Measurements from ENCODE around the gene NDUFV1. TPM values are rescaled to one million over a fixed set of nuclear protein-coding genes. Genes with fewer than 3 reads are reported as not detected.

The NDUFV1 gene
- total and polyA plus RNA-seq, 9 of the 15 experiments (the other 6 are each of a cell fraction or from before 2014, with no cell fraction given), result 10.8 to 423 (median 209) TPM

GRCh38 chr11:67605231-67606011 lies 1.3 kb upstream of the NDUFV1 start (continued):
- TF ChIP-seq CHD7 (IDR thresholded peaks at IDR 0.05; ENCODE audit: low read depth, low read length), result no peak
- no peak for TF ChIP-seq CBFB (CRISPR knock-in tag; IDR thresholded peaks at IDR 0.05)
- no peak; the same call in 1 of the 2 replicates for TF ChIP-seq SMARCE1 (IDR thresholded peaks at IDR 0.05)
- peak; percentile 68; the same call in 1 of the 2 replicates for TF ChIP-seq TAL1 (IDR thresholded peaks at IDR 0.05)
- TF ChIP-seq L3MBTL2 (IDR thresholded peaks at IDR 0.05), result peak; percentile 81
- TF ChIP-seq, protein P1, sequence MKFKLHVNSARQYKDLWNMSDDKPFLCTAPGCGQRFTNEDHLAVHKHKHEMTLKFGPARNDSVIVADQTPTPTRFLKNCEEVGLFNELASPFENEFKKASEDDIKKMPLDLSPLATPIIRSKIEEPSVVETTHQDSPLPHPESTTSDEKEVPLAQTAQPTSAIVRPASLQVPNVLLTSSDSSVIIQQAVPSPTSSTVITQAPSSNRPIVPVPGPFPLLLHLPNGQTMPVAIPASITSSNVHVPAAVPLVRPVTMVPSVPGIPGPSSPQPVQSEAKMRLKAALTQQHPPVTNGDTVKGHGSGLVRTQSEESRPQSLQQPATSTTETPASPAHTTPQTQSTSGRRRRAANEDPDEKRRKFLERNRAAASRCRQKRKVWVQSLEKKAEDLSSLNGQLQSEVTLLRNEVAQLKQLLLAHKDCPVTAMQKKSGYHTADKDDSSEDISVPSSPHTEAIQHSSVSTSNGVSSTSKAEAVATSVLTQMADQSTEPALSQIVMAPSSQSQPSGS (CRISPR knock-in tag; IDR thresholded peaks at IDR 0.05), result no peak
- TF ChIP-seq TRIM24 (IDR thresholded peaks at IDR 0.05), result peak in 1 of 2 experiments; percentile 57; a peak in 2 of 4 replicates
- peak; percentile 50; the same call in 1 of the 2 replicates for TF ChIP-seq MTA3 (IDR thresholded peaks at IDR 0.05; ENCODE audit: borderline replicate concordance)
- TF ChIP-seq, protein P2, sequence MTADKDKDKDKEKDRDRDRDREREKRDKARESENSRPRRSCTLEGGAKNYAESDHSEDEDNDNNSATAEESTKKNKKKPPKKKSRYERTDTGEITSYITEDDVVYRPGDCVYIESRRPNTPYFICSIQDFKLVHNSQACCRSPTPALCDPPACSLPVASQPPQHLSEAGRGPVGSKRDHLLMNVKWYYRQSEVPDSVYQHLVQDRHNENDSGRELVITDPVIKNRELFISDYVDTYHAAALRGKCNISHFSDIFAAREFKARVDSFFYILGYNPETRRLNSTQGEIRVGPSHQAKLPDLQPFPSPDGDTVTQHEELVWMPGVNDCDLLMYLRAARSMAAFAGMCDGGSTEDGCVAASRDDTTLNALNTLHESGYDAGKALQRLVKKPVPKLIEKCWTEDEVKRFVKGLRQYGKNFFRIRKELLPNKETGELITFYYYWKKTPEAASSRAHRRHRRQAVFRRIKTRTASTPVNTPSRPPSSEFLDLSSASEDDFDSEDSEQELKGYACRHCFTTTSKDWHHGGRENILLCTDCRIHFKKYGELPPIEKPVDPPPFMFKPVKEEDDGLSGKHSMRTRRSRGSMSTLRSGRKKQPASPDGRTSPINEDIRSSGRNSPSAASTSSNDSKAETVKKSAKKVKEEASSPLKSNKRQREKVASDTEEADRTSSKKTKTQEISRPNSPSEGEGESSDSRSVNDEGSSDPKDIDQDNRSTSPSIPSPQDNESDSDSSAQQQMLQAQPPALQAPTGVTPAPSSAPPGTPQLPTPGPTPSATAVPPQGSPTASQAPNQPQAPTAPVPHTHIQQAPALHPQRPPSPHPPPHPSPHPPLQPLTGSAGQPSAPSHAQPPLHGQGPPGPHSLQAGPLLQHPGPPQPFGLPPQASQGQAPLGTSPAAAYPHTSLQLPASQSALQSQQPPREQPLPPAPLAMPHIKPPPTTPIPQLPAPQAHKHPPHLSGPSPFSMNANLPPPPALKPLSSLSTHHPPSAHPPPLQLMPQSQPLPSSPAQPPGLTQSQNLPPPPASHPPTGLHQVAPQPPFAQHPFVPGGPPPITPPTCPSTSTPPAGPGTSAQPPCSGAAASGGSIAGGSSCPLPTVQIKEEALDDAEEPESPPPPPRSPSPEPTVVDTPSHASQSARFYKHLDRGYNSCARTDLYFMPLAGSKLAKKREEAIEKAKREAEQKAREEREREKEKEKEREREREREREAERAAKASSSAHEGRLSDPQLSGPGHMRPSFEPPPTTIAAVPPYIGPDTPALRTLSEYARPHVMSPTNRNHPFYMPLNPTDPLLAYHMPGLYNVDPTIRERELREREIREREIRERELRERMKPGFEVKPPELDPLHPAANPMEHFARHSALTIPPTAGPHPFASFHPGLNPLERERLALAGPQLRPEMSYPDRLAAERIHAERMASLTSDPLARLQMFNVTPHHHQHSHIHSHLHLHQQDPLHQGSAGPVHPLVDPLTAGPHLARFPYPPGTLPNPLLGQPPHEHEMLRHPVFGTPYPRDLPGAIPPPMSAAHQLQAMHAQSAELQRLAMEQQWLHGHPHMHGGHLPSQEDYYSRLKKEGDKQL (CRISPR knock-in tag; IDR thresholded peaks at IDR 0.05; ENCODE audit: borderline replicate concordance), result no peak
